ENCODE data around the gene MIDN.

MIDN gene

GRCh38 chr19:1258707-1259205, 10.4 kb downstream of the MIDN start:
- DNase-seq (ENCODE audit: low spot score) = no peak

DNA sequence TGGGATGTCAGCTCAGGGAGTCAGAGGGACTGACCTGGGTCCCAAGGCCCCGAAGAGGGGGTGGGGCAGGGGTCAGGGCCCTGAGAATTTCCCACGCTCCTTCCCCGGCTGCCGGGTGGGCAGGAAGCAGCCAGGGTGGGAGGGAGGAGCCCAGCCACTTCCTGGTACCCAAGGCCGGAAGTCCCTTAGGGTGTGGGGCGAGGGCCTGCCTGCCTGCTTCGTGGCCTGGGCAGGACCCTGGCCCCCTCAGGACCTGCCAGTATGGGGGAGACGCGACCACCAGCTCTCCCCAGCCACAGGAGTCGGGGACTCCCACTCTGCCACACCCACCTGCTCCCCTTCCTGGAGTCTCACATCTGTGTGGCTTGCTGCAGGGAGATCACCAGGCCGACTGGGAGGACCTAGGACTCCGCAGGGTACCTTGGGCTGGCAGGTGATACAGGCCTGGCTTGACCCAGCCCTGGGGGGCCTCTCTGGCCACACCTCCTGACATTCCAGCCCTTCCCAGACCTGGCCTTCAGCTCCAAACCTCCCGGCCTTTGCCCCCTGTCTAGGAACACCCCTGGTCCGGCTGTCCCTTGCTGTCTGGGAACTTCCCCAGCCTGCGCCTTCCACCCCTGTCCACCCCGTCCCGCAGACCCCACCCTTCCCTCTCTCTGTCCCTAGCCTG, 11.0 kb downstream of the MIDN start:
- peak; percentile 85 for DNase-seq (ENCODE audit: low spot score)

DNA sequence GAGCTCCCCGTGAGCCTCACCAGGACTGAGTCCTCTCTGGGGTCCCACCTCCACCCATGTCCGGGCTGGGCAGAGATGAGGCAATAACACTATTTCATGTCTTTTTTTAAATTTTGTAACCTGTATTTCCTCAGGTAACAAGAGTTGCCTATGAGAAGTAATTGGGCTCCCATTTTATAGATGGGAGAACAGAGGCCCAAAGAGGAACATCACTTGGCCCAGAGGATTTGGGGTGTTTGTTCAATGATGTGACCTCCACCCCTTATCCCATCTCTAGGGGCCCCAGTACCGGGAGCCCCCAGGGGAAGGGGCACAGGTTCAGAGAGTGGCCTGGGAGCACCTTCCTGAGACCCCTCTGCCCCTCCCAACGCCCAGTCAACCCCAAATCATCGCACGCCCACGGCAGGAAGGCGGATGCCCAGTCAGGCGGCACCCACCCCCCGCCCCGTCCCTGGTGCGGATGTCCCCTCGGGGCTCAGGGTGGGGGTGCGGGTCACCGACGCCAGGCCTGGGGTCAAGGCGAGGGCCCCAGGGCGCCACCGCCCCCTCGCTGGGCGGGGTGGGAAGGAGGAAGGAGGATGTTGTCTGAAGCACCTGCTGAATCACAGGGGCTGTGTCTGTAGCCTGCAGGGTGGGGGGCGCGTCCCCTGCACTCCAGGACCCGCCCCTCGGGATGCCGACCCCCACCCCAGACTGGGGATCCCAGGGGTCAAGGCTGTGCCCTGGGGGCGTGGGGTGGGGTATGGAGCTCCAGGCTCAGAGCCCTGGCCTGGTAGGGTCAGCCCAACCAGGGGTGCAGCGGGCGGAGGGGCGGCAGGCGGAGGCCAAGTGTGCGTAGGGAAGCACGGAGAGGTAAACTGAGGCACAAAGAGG, 11.7 kb downstream of the MIDN start:
- peak; percentile 67 for DNase-seq (ENCODE audit: low spot score)

- peak; percentile 97 for DNase-seq (ENCODE audit: low spot score)
Observed at GRCh38 chr19:1260749-1261537, 12.6 kb downstream of the MIDN start.

DNA sequence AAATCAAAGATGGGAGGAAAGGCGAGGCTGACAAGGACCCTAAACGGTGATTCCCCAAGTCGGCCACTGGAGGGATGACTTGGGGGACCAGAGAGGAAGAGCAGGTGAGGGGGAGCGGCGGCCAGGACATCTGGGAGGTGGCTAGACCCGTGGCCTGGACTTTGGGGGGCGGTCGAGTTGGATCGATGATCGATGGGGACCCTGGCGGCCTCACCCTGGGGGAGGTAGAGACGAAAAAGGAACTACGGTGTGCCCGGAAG, 13.1 kb downstream of the MIDN start:
- DNase-seq (ENCODE audit: low spot score) = peak; percentile 45

DNA sequence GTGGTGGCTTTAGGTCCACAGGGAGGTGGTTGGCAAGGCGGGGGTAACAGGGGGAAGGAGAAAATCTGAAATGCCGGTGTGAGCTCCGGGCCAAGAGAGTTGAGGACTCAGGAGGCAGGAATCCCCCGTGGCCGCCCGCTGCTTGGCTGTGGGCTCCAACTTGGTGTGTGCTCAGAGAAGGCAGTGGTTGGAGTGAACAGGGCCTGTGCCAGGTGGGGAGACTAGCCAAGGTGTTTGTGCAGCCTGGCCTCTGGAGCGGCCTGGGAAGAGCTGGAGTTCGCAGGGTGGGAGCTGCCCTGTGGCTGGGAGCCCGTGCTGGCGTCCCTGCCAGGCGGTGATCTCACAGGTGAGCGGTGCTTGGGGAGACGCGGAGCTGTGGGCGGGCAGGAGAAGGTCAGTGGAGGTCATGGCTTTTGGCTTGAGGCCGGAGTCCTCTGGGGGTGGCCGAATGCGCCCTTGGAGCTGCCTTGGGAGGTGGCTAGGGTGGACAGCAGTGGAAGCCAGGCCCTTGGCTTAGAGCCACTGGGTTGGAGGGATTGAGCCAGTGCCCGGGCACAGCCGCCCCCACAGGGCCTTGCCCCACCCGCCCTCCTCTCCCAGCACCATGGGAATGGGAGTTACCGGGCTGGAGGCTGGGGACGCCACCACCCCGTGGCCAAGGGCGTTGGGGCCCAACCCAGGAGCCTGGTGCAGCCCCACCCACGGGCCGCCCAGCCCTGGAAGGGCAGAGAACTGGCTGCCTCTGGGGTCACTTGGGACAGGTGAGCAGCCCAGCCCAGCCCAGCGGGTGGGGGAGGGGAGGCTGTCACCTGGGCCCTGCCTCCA, 13.6 kb downstream of the MIDN start:
- peak; percentile 79 for DNase-seq (ENCODE audit: low spot score)

DNA sequence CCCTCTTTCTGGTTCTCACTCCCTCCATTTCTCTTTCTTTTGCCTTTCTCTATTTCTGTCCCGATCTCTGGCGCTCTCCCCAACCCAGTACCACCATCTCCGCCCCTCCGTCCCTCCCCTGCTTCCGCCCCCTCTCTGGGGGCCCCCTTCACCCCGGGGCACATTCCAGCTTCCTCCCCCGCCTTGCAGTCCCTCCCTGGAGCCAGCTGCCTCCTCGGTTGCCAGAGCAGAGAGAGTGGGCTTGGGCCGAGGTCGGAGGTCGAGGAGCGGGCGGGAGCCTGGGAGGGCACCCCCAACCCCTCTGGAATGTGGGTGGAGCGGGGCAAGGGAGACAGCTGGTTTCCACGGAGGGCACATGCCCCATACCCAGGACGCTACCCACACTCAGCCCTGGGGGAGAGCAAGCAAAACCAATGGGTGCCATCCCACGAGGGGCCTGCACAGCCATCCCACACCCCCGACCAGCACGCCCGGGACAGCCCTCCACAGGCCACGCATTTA, 14.3 kb downstream of the MIDN start:
- DNase-seq (ENCODE audit: low spot score) = no peak

DNA sequence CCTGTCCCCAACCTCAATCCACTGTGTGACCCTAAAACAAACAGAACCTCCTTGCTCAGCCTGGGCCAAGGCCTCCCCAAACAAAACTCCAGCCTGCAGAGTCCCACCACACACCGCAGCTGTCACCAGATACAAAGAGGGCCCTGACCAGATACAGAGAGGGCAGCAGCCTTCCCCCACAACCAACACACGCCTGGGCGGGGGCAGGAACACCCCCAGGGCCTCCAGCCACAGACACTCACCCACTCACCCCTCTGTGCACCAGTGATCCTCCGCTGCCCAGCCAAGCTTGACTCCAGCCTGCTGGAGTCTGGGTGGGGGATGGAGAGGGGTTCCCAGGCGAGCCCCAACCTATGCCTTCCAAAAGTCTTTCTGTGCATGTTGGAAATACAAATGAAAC, 14.8 kb downstream of the MIDN start:
- DNase-seq (ENCODE audit: low spot score) = peak; percentile 61

DNA sequence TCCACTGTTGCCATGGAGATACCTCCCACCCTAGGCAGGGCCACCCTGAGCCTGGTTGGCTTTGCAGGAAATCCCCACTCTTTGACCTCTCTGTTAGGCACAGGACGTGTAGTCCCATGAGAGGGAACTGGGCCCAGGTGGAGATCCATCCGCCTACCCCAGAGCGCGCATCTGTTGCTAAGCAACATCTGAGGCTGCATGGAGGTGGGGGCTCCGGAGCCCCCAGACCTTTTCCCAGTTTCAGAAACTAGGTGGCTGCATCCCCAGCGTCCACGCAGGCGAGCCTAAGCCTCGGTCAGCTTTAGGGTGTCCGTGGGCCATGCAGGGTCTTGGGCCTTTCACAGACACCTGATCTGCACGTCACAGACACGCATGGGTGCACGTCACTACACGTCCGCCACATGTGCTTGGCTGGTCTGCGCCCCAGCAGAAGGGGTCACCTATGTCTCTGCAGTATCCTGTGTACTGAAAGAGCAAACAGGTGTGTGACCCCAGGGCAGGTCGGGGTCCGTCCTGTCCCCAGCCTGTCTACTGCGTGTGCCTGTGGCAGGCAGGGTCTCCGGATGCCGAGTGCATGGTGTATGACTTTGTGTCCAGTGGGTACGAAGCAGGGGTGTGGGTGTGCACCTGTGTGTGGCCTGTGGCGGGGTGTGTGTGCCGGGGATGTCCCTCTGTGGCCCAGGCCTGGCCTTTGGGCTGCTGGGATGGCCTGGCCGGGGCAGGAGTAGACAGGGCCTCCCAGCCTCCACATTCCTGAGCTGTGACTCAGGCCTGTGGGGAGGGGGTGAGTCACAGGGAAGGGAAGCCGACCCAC, 16.6 kb downstream of the MIDN start:
- peak; percentile 96 for DNase-seq (ENCODE audit: low spot score)

GRCh38 chr19:1265615-1266128, 17.3 kb downstream of the MIDN start:
- DNase-seq (ENCODE audit: low spot score) = peak; percentile 84

DNA sequence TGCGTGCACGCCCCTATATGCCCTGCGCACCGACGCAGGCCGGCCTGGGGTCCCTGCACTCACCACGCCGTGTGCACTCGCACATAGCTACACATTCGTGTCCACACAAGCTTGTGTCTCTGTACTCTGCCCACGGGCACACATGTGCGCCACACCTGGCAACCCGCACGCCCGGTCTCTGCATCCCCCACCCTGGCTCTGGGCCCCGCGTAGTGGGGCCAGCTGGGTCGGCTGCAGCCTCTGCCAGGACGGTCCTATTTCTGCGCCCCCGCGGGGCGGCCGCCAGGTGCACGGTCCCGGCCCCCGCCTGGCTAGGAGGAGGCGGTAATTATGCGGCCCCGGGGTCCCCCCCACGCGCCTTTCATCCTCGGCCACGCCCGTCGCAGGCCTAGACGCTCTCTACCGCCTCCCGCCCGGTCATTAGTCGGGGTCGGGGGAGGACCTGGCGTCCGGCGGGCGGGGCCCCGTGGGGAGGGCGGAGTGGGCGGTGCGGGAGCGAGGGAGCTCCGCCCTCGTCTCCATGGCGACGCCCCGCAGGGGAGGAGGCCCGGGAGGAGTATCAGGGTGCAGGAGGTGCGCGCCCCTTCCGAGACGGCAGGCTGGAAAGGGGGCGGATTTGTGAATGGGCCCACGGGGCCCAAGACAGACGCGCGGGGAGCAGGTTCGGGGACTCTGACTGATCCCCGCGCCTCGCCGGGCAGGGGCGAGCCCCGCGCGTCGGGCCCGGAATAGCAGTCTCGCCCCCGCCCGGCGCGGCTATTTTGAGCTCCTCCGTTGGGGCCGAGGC, 17.9 kb downstream of the MIDN start:
- DNase-seq (ENCODE audit: low spot score) = peak; percentile 89

- DNase-seq (ENCODE audit: low spot score) = peak; percentile 66
Observed at GRCh38 chr19:1266916-1267476, 18.6 kb downstream of the MIDN start.

DNA sequence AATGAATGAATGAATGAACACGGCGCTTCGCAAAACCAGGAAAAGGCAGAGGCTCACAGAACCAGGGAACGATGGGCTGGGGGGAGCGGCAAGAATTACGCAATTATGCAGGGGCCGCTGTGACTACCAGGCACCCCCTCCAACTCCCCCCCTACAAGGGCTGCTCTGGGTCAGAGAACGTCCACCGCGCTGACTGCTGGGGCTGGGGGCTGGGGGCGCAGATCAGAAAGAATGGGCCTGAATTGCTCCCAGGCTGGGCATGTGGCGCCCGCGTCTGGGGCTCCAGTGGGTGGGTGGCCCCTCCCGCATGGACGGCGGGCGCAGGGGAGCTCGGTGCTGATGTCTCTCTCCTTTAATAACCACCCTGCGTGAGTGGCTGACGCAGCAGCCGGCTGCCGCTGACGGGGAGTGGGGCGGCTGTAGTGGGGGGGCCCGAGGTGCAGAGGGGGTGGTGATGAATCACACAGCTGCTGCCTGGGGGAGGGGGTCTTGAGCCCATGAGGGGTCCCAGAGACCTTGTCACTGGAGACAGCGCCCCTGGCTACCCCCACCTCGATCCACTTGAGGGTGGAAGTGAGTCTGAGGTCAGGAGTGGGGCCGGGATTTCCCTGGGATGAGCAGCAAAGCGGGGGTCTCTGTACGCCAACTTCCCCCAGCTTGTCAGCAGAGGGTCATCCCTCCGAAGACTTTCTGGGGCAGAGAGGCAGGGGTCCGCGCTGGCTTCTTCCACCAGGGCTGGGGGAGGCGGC, 19.3 kb downstream of the MIDN start:
- DNase-seq (ENCODE audit: low spot score) = no peak

DNA sequence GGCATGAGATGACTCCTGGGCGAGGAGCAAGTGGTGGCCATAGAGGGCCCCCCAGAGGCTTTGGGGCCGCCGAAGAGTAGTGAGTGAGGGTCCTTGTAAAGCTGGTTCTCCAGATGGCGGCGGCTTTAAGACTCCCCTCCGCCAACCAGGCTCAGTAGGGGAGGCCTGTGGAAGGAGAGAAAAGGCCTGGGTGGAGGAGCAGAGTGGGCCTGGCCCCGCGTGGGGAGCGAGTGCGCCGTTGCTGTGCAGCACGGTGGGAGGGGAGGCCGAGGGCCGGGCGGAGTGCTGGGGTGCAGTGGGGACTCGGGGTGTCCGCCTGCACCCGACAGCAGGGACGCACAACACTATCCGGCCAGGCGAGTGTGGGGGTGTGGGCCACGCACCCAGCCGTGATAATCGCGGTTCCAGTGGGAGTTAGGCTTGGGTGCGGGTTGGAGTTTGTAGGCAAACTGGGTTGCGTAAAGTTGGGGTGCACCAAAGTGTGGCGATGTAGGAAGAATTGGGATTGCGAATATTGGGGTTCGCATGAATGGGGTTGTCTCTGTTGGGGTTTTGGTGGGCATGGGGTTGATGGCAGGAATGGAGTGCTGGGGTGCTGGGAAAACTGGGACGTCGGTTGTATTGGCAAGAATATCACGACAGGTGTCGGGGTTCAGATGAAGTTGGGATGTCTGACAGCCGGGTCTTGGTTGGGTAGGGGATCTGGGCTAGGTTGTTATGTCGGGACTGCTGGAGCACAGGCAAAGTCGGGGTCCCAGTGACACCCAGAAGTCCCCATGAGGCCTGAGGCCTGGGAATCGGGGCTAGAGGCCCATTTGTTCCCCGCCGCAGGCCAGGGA, 20.1 kb downstream of the MIDN start:
- no peak for DNase-seq (ENCODE audit: low spot score)

DNA sequence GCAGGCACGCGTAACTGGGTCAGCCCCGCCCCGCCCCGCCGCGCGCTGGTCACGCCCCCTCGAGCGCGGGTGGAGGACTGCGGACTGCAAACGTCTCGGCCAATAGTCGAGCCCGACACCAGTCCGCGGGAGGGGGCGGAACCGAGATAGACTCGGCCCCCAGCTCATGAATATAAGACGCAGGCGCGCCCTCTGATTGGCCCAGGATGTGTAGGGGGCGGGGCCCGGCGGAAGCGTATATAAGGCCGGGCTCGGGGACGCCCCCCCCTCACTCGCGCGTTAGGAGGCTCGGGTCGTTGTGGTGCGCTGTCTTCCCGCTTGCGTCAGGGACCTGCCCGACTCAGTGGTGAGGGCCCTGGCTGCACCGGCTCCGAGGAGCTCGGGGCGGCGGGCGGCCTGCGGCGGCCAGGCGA, 20.7 kb downstream of the MIDN start, which contains the start of gene CIRBP:
Gene CIRBP (plus strand): TSS at position 268 of the 413 bp plus-strand sequence. CDS start 1,602 bp downstream, outside the sequence.
- peak; percentile 99 for DNase-seq (ENCODE audit: low spot score)

GRCh38 chr19:1269478-1270212, 21.3 kb downstream of the MIDN start:
- DNase-seq (ENCODE audit: low spot score) = peak; percentile 86

Measured in kidney tubule cell (primary cell).